GM23248 (cell line): ENCODE measurements around the gene ZNF467. TPM values are rescaled to one million over a fixed set of nuclear protein-coding genes. Genes with fewer than 3 reads are reported as not detected.

Experiments
- DNase-seq: peaks from one replicate; pipeline ENCODE4 v3.0.0-alpha.2; 2015
- H2AFZ ChIP-seq: fragments of 200-600 bp; sonication (generic); 2 replicates; pipeline ENCODE4 v1.6.1; 2016; ENCODE audit warnings: antibody characterized with exemption
- H3F3A ChIP-seq: fragments of 200-600 bp; sonication (generic); 2 replicates; pipeline ENCODE4 v1.6.1; 2016; ENCODE audit warnings: mild to moderate bottlenecking, antibody characterized with exemption, mixed run types; ENCODE audit not compliant: insufficient read depth
- H3K27ac ChIP-seq: fragments of 200-600 bp; sonication (generic); 2 replicates; pipeline ENCODE4 v1.5.1; 2016; ENCODE audit warnings: mild to moderate bottlenecking
- H3K27me3 ChIP-seq: fragments of 200-600 bp; sonication (generic); replicated peaks from 2 replicates; pipeline ENCODE4 v1.6.1; 2016; ENCODE audit warnings: mild to moderate bottlenecking; ENCODE audit not compliant: insufficient read depth
- H3K36me3 ChIP-seq: fragments of 200-600 bp; sonication (generic); 2 replicates; pipeline ENCODE4 v1.6.1; 2016; ENCODE audit warnings: low read depth, mild to moderate bottlenecking
- H3K4me1 ChIP-seq: fragments of 200-600 bp; sonication (generic); 2 replicates; pipeline ENCODE4 v1.6.1; 2016; ENCODE audit warnings: mild to moderate bottlenecking; ENCODE audit not compliant: insufficient read depth
- H3K4me2 ChIP-seq: fragments of 200-600 bp; sonication (generic); one replicate; pipeline ENCODE4 v1.6.1; 2016; ENCODE audit warnings: mild to moderate bottlenecking; ENCODE audit not compliant: unreplicated experiment
- H3K4me3 ChIP-seq: fragments of 200-600 bp; sonication (generic); 2 replicates; pipeline ENCODE4 v1.5.1; 2016; ENCODE audit warnings: mild to moderate bottlenecking
- H3K79me2 ChIP-seq: fragments of 200-600 bp; sonication (generic); 2 replicates; pipeline ENCODE4 v1.6.1; 2016; ENCODE audit warnings: mild to moderate bottlenecking; ENCODE audit not compliant: insufficient read depth
- H3K9ac ChIP-seq: fragments of 200-600 bp; sonication (generic); 2 replicates; pipeline ENCODE4 v1.6.1; 2016; ENCODE audit warnings: mild to moderate bottlenecking
- H3K9me2 ChIP-seq: fragments of 200-600 bp; sonication (generic); 2 replicates; pipeline ENCODE4 v1.6.1; 2016; ENCODE audit warnings: mixed run types, mild to moderate bottlenecking, moderate library complexity; ENCODE audit not compliant: insufficient read depth
- H3K9me3 ChIP-seq: fragments of 200-600 bp; sonication (generic); one replicate; pipeline ENCODE4 v1.6.1; 2017; ENCODE audit warnings: low read depth
- H4K20me1 ChIP-seq: fragments of 200-600 bp; sonication (generic); 2 replicates; pipeline ENCODE4 v1.6.0; 2016; ENCODE audit not compliant: insufficient read depth
- EZH2 ChIP-seq: fragments of 200-600 bp; sonication (generic); IDR thresholded peaks from 2 replicates; pipeline ENCODE4 v1.6.1; 2018; ENCODE audit warnings: antibody characterized with exemption, mild to moderate bottlenecking; ENCODE audit not compliant: insufficient read depth, poor library complexity, severe bottlenecking
- EZH2phosphoT487 ChIP-seq: fragments of 200-600 bp; sonication (generic); IDR thresholded peaks from 2 replicates; pipeline ENCODE4 v1.6.1; 2018; ENCODE audit warnings: antibody characterized with exemption, moderate library complexity, mild to moderate bottlenecking, low read depth; ENCODE audit not compliant: insufficient read depth
- WGBS, 2 experiments: methylation state at CpG; one replicate each; pipeline ENCODE4 v1.1.6; 2015 to 2017; ENCODE audit warnings: low lambda C conversion rate in 2 of 2, low coverage in 1 of 2; ENCODE audit errors: missing lambda C conversion rate in 2 of 2; 5-methylcytosine and 5-hydroxymethylcytosine counted together
- in situ Hi-C: fragments of 300-500 bp; cut with MboI; formaldehyde crosslinking; loops from 2 replicates; pipeline ENCODE4 v1.15.0; 2020
- polyA plus RNA-seq: library from polyadenylated mRNA; unstranded; fragments of >200 nt; fragmentation: Nextera tagmentation; extraction: Ambion mirVana; gene quantifications from 2 replicates; pipeline ENCODE4 v1.2.1, GENCODE V29; 2016
- total RNA-seq: library from RNA; depleted of rRNA; stranded (reverse); fragments of >200 nt; shearing (Covaris generic); gene quantifications from 2 replicates; pipeline ENCODE4 v1.2.3, GENCODE V29; 2014

ZNF467 gene
- total and polyA plus RNA-seq, 2 experiments from 2014 or later = not detected

- in situ Hi-C loops = no loop called here
These were observed 1.8 kb upstream of the ZNF467 start for GRCh38 chr7:149775176-149775556.

GRCh38 chr7:149774237-149775175 is 1.1 kb upstream of the ZNF467 start:
- in situ Hi-C loops = no loop called here
- TF ChIP-seq EZH2phosphoT487 (no peak), EZH2 (peak; percentile 85)
- H3K4me1 ChIP-seq = no peaks in the 10 kb centered on the region
- H3F3A ChIP-seq = no peaks in the 10 kb centered on the region
- 17 to 20% methylated on average over 26 to 27 of the region's 27 CpGs for WGBS, 2 experiments
- H2AFZ ChIP-seq = no peak overlapping the region
- DNase-seq = peak; percentile 13
- no peak overlapping the region for H3K9ac ChIP-seq
- no peak overlapping the region for H3K4me3 ChIP-seq
- H3K9me3 ChIP-seq = no peaks in the 10 kb centered on the region
- no peak overlapping the region for H3K27ac ChIP-seq
- H3K4me2 ChIP-seq = no peak overlapping the region
- no peaks in the 10 kb centered on the region for H4K20me1 ChIP-seq
- no peaks in the 10 kb centered on the region for H3K36me3 ChIP-seq
- H3K79me2 ChIP-seq = no peaks in the 10 kb centered on the region
- no peaks in the 10 kb centered on the region for H3K9me2 ChIP-seq
- H3K27me3 ChIP-seq = peaks cover 20% of the 10 kb centered on the region

More at GRCh38 chr7:149775176-149775556, 1.8 kb upstream of the ZNF467 start:
- no peak for TF ChIP-seq EZH2
- no peak for TF ChIP-seq EZH2phosphoT487
- DNase-seq = no peak
- H3K27ac ChIP-seq = no peak overlapping the region
- no peak overlapping the region for H3K9ac ChIP-seq
- H3K27me3 ChIP-seq = peaks cover 20% of the 10 kb centered on the region
- no peaks in the 10 kb centered on the region for H3K36me3 ChIP-seq
- no peak overlapping the region for H2AFZ ChIP-seq
- no peaks in the 10 kb centered on the region for H3K79me2 ChIP-seq
- H3K4me2 ChIP-seq = no peak overlapping the region
- 50 to 56% methylated on average over 5 of the region's 5 CpGs for whole genome bisulfite sequencing, 2 experiments
- no peaks in the 10 kb centered on the region for H3F3A ChIP-seq
- H3K4me1 ChIP-seq = no peaks in the 10 kb centered on the region
- no peaks in the 10 kb centered on the region for H3K9me2 ChIP-seq
- no peaks in the 10 kb centered on the region for H3K9me3 ChIP-seq
- no peak overlapping the region for H3K4me3 ChIP-seq
- no peaks in the 10 kb centered on the region for H4K20me1 ChIP-seq

GRCh38 chr7:149772956-149773434 is 393 bp downstream of the ZNF467 start:
- Histone ChIP-seq H3K79me2 (no peaks in the 10 kb centered on the region), H3K4me2 (peak overlapping the region; percentile 65), H4K20me1 (no peaks in the 10 kb centered on the region), H3K4me3 (peak overlapping the region; percentile 47; the same call in 1 of the 2 replicates), H3K27ac (no peak overlapping the region), H3K9ac (no peak overlapping the region), H3F3A (no peaks in the 10 kb centered on the region), H3K27me3 (peaks cover 28% of the 10 kb centered on the region), H3K4me1 (no peaks in the 10 kb centered on the region), H2AFZ (no peak overlapping the region), H3K9me2 (no peaks in the 10 kb centered on the region), H3K36me3 (no peaks in the 10 kb centered on the region), H3K9me3 (no peaks in the 10 kb centered on the region)
- TF ChIP-seq EZH2phosphoT487 (no peak), EZH2 (peak; percentile 19)
- in situ Hi-C loops = no loop called here
- peak; percentile 27 for DNase-seq
- WGBS, 2 experiments = 1 to 2% methylated on average over 42 to 47 of the region's 55 CpGs

DNA sequence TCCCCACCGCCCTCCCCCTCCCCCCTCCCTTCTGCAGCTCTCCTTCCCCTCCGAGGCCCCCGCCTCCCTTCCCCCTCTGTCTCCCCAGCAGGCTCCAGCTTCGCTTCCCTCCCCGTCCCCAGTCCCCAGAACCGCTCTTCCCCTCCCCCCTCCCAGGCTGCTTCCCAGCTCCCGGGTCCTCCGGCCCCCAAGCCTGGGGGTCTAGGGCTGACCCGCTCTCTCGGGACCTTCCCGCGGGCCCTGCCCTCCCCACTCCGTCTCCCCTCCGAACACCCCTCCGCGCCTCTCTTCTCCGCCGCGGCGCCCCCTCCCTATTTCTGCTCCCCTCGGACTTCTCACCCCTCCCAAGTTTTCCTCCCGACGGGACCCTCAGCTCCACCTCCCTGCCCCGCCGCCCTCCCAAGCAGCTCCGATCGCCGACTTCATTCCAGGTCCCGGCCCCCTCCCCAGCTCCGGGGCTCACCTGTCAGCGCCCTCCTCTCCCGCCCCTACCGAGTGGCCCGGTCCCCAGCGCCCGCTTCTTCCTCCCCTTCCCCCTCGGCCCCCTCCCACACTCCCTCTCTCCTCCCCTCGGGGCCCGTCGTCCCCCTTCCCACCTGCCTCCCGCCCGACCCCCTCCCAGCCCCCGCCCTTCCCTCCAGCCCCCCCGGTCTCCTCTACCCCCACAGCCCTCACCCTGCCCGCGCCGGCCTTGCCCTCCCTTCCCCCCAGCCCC is 990 bp downstream of the ZNF467 start:
- H3K9me2 ChIP-seq = no peaks in the 10 kb centered on the region
- TF ChIP-seq EZH2phosphoT487 (no peak), EZH2 (no peak)
- WGBS, 2 experiments = 1 to 3% methylated on average over 14 to 47 of the region's 47 CpGs
- H3K9me3 ChIP-seq = no peaks in the 10 kb centered on the region
- no peaks in the 10 kb centered on the region for H3K4me1 ChIP-seq
- H3K27me3 ChIP-seq = peaks cover 34% of the 10 kb centered on the region
- H3K4me2 ChIP-seq = peak overlapping the region; percentile 32
- in situ Hi-C loops = no loop called here
- no peak overlapping the region for H3K9ac ChIP-seq
- peak; percentile 20 for DNase-seq
- H3K4me3 ChIP-seq = peak overlapping the region; percentile 54; the same call in 1 of the 2 replicates
- H3K79me2 ChIP-seq = no peaks in the 10 kb centered on the region
- no peaks in the 10 kb centered on the region for H4K20me1 ChIP-seq
- no peaks in the 10 kb centered on the region for H3K36me3 ChIP-seq
- no peak overlapping the region for H2AFZ ChIP-seq
- H3F3A ChIP-seq = no peaks in the 10 kb centered on the region
- H3K27ac ChIP-seq = no peak overlapping the region
